ENCODE data around the gene PLAU. TPM values are rescaled to one million over a fixed set of nuclear protein-coding genes. Genes with fewer than 3 reads are reported as not detected.

The PLAU gene
- total RNA-seq, 2 donors from 2014 or later, result 7.1 to 11.0 TPM

DNA sequence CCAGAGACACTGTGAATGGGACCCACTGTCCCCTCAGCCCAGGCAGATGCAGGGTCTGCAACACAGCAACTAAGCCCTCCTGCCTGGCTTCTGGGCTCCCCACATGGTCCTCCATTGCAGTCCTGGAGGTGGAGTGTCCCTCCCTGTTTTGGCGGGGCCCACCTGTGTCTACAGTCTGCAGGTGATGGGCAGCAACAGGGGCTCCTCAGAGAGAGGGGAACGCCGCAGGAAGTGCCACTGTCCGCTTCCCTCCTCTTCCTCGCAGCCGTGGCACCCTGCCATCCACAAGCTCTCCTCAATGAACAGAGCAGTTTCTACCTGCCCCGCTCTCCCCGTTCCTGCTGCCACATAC, 45.8 kb upstream of the PLAU start:
- 77% methylated on average over 8 of the region's 8 CpGs for whole genome bisulfite sequencing
- H3K27me3 ChIP-seq (replicated peaks; ENCODE audit: insufficient read depth), result no peaks in the 10 kb centered on the region
- H3K4me1 ChIP-seq (replicated peaks), result no peaks in the 10 kb centered on the region
- intact Hi-C loops (cut with DNase I), result no loop called here
- H3K9me3 ChIP-seq, result no peaks in the 10 kb centered on the region
- H3K27ac ChIP-seq, result no peak overlapping the region
- TF ChIP-seq, protein P1, sequence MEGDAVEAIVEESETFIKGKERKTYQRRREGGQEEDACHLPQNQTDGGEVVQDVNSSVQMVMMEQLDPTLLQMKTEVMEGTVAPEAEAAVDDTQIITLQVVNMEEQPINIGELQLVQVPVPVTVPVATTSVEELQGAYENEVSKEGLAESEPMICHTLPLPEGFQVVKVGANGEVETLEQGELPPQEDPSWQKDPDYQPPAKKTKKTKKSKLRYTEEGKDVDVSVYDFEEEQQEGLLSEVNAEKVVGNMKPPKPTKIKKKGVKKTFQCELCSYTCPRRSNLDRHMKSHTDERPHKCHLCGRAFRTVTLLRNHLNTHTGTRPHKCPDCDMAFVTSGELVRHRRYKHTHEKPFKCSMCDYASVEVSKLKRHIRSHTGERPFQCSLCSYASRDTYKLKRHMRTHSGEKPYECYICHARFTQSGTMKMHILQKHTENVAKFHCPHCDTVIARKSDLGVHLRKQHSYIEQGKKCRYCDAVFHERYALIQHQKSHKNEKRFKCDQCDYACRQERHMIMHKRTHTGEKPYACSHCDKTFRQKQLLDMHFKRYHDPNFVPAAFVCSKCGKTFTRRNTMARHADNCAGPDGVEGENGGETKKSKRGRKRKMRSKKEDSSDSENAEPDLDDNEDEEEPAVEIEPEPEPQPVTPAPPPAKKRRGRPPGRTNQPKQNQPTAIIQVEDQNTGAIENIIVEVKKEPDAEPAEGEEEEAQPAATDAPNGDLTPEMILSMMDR (IDR thresholded peaks at IDR 0.05), result no peak
- TF ChIP-seq POLR2AphosphoS5 (IDR thresholded peaks at IDR 0.05) (no peak), POLR2A (IDR thresholded peaks at IDR 0.05) (no peak)
- H3K36me3 ChIP-seq, result no peaks in the 10 kb centered on the region
- H3K4me3 ChIP-seq, result no peak overlapping the region
- DNase-seq (ENCODE audit: low spot score), result no peak

GRCh38 chr10:73865459-73866442, 45.2 kb upstream of the PLAU start:
- no peaks in the 10 kb centered on the region for H3K4me1 ChIP-seq (replicated peaks)
- no peaks in the 10 kb centered on the region for H3K27me3 ChIP-seq (replicated peaks; ENCODE audit: insufficient read depth)
- no peaks in the 10 kb centered on the region for H3K36me3 ChIP-seq
- H3K4me3 ChIP-seq, result no peak overlapping the region
- intact Hi-C loops (cut with DNase I), result no loop called here
- TF ChIP-seq, protein P1 (IDR thresholded peaks at IDR 0.05), result no peak
- no peak for TF ChIP-seq POLR2AphosphoS5 (IDR thresholded peaks at IDR 0.05)
- no peak for DNase-seq (ENCODE audit: low spot score)
- H3K27ac ChIP-seq, result no peak overlapping the region
- 70% methylated on average over 11 of the region's 11 CpGs for WGBS
- H3K9me3 ChIP-seq, result no peaks in the 10 kb centered on the region

GRCh38 chr10:73866621-73867020, 44.3 kb upstream of the PLAU start:
- H3K4me1 ChIP-seq (replicated peaks), result peaks cover 1% of the 10 kb centered on the region
- 86% methylated on average over 7 of the region's 7 CpGs for WGBS
- DNase-seq (ENCODE audit: low spot score), result no peak

GRCh38 chr10:73867126-73867807, 43.7 kb upstream of the PLAU start:
- no peak for DNase-seq (ENCODE audit: low spot score)
- H3K9me3 ChIP-seq, result no peaks in the 10 kb centered on the region
- H3K36me3 ChIP-seq, result no peaks in the 10 kb centered on the region
- H3K4me3 ChIP-seq, result no peak overlapping the region
- no peaks in the 10 kb centered on the region for H3K27me3 ChIP-seq (replicated peaks; ENCODE audit: insufficient read depth)
- no peak overlapping the region for H3K27ac ChIP-seq
- intact Hi-C loops (cut with DNase I), result no loop called here
- H3K4me1 ChIP-seq (replicated peaks), result peaks cover 5% of the 10 kb centered on the region
- 41% methylated on average over 10 of the region's 10 CpGs for WGBS
- no peak for TF ChIP-seq POLR2A (IDR thresholded peaks at IDR 0.05)

More at GRCh38 chr10:73866621-73867020, 44.3 kb upstream of the PLAU start:
- Histone ChIP-seq H3K36me3 (no peaks in the 10 kb centered on the region), H3K9me3 (no peaks in the 10 kb centered on the region), H3K4me3 (no peak overlapping the region), H3K27ac (no peak overlapping the region), H3K27me3 (replicated peaks; ENCODE audit: insufficient read depth) (no peaks in the 10 kb centered on the region)
- intact Hi-C loops (cut with DNase I), result no loop called here
- TF ChIP-seq POLR2AphosphoS5 (IDR thresholded peaks at IDR 0.05) (no peak), POLR2A (IDR thresholded peaks at IDR 0.05) (no peak)

DNA sequence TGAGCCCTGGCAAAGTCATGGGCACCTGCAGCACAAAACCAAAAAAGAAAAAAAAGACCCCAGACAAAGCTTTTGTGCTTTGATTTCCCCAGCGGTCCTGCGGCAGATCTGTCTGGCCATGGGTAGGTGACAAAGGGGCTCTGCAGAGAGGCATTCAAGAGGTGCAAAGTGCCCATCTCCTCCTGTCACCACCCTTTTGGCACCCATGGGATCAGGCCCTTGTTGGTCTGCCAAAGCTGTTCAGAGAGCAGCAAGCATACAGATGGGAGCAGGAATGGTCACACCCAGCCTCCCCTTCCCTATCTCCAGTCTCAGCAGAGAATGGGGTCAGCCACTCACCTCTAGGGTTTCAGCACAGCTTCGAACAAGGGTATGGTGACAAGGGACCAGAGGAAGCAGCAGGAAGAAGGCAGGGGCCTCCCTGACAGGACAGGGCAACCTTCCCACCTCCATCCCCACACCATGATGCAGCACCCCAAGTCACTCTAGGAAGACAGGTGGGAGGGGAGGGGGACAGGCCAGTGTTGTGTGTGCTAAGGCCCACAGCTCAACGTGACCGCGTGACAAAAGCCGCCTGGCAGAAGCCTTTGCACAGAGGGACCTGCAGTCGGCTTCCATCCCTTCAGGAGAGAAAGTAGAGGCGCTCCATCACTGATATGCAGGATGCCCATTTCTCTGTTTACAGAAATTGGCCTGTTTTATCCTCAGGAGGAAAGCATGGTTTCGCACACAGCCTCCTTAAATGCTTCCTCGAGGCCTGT, 42.9 kb upstream of the PLAU start:
- H3K4me1 ChIP-seq (replicated peaks), result peaks cover 9% of the 10 kb centered on the region
- intact Hi-C loops (cut with DNase I), result no loop called here
- 71% methylated on average over 11 of the region's 11 CpGs for WGBS

More for the DNA sequence above, 42.9 kb upstream of the PLAU start:
- Histone ChIP-seq H3K27ac (no peak overlapping the region), H3K36me3 (no peaks in the 10 kb centered on the region), H3K9me3 (no peaks in the 10 kb centered on the region), H3K27me3 (replicated peaks; ENCODE audit: insufficient read depth) (no peaks in the 10 kb centered on the region), H3K4me3 (no peak overlapping the region)
- no peak for DNase-seq (ENCODE audit: low spot score)
- TF ChIP-seq POLR2A (IDR thresholded peaks at IDR 0.05) (no peak), POLR2AphosphoS5 (IDR thresholded peaks at IDR 0.05) (no peak)
- TF ChIP-seq, protein P1 (IDR thresholded peaks at IDR 0.05), result no peak
